Measurements from ENCODE around the gene EMC1.

DNA sequence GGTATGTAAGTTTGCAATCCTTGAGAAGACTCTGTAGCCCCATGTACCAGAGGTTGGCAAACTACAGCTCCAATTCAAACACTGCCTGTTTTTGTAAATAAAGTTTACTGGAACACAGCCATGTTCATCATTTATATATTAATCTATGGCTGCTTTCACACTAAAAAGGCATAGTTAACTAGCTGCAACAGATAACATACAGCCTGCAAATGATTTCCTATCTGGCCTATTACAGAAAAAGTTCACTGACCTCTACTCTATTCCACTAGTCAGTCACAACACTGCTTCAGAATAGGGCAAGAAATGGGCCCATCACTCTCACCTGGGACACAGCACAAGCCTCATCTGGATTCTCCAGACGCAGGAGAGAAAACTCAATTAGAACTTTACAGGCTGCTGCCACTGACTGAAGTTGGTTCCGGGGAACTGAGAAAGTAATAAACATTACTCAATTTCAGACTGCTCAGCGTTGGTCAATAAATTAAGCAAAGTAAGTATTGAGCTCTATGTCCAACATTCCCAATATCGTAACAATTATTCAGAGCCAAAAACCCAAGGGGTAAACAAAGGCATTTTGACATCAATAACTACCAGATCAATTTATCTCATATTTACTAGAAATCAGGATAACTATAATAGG, 51.9 kb downstream of the EMC1 start:
- TF ChIP-seq, protein P1, sequence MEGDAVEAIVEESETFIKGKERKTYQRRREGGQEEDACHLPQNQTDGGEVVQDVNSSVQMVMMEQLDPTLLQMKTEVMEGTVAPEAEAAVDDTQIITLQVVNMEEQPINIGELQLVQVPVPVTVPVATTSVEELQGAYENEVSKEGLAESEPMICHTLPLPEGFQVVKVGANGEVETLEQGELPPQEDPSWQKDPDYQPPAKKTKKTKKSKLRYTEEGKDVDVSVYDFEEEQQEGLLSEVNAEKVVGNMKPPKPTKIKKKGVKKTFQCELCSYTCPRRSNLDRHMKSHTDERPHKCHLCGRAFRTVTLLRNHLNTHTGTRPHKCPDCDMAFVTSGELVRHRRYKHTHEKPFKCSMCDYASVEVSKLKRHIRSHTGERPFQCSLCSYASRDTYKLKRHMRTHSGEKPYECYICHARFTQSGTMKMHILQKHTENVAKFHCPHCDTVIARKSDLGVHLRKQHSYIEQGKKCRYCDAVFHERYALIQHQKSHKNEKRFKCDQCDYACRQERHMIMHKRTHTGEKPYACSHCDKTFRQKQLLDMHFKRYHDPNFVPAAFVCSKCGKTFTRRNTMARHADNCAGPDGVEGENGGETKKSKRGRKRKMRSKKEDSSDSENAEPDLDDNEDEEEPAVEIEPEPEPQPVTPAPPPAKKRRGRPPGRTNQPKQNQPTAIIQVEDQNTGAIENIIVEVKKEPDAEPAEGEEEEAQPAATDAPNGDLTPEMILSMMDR (IDR thresholded peaks at IDR 0.05): no peak
- no peak for TF ChIP-seq POLR2A (IDR thresholded peaks at IDR 0.05)

Data from gastroesophageal sphincter (tissue), 3 donors.